Thyroid gland (tissue), 4 donors: ENCODE measurements around the gene WDPCP. TPM values are rescaled to one million over a fixed set of nuclear protein-coding genes. Genes with fewer than 3 reads are reported as not detected.
"Not testable (repeated sequence)": the region's sequence is repeated elsewhere in the genome, so short reads cannot be mapped to it uniquely, and the experiment has no call there.

Experiments used
- DNase-seq, 2 donors: peaks; one replicate each; pipeline ENCODE4 v3.0.0-alpha.2; 2019
- H3K27ac ChIP-seq, 3 donors: fragments of 200-600 bp; sonication (generic); 1 replicate in 2 of 3; 2 replicates in 1 of 3; pipeline ENCODE4 v1.5.1; 2016 to 2019; ENCODE audit warnings: mild to moderate bottlenecking in 1 of 3, moderate library complexity in 1 of 3
- H3K27me3 ChIP-seq: fragments of 200-600 bp; sonication (generic); one replicate; pipeline ENCODE4 v1.5.1; 2019
- H3K36me3 ChIP-seq, 2 donors: fragments of 200-600 bp; sonication (generic); one replicate each; pipeline ENCODE4 v1.5.1; 2016 to 2019
- H3K4me1 ChIP-seq, 2 donors: fragments of 200-600 bp; sonication (generic); one replicate each; pipeline ENCODE4 v1.5.1; 2017 to 2019
- H3K4me3 ChIP-seq, 3 donors: fragments of 200-600 bp; sonication (generic); replicated peaks in 1 of 3; 1 replicate in 2 of 3; 2 replicates in 1 of 3; pipeline ENCODE4 v1.5.1; 2016; ENCODE audit warnings: mild to moderate bottlenecking in 1 of 3
- H3K9me3 ChIP-seq: fragments of 200-600 bp; sonication (generic); one replicate; pipeline ENCODE4 v1.5.1; 2017
- CTCF ChIP-seq, 6 experiments: fragments of 200-600 bp in 3 of 6; fragments of 450-650 bp in 3 of 6; sonication (generic) in 3 of 6; IDR thresholded peaks; one replicate each; pipeline ENCODE4 v1.5.1; 2016 to 2019; ENCODE audit warnings: antibody characterized with exemption in 6 of 6, mild to moderate bottlenecking in 2 of 6, inconsistent platforms in 1 of 6, moderate library complexity in 1 of 6
- POLR2A ChIP-seq, 2 donors: fragments of 450-650 bp; IDR thresholded peaks; one replicate each; pipeline ENCODE4 v1.6.1; 2017; ENCODE audit warnings: antibody characterized with exemption in 2 of 2, mild to moderate bottlenecking in 2 of 2, moderate library complexity in 1 of 2
- WGBS, 2 donors: methylation state at CpG; one replicate each; pipeline ENCODE4 v1.1.5; 2017; 5-methylcytosine and 5-hydroxymethylcytosine counted together
- intact Hi-C: fragments of 100-400 bp; cut with DNase I; formaldehyde crosslinking; loops from one replicate; pipeline ENCODE4 v1.15.1; 2023
- total RNA-seq, 4 donors: library from RNA; depleted of rRNA; stranded (reverse); fragments of >200 nt; gene quantifications; one replicate each; pipeline ENCODE4 v1.2.3, GENCODE V29; 2016

Gene WDPCP
- total RNA-seq, 4 donors from 2014 or later = 18.3 to 33.1 (median 22.0) TPM

DNA sequence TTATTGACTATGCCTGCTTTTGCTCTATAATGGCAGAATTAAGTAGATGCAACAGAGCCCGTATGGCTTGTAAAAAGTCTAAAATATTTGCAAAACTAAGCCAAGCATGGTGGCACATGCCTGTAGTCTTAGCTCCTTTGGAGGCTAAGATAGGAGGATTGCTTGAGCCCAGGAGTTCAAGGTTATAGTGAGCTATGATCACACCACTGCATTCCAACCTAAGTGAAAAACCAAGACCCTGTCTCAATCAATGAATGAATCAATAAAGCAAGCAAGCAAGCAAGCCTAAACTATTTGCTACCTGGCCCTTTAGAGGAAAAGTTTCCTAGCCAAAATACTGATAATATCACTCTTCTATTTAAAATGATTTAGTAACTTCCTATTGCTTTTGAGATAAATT is 277.7 kb downstream of the WDPCP start:
- no peaks in the 10 kb centered on the region for H3K36me3 ChIP-seq
- H3K4me3 ChIP-seq = no peak overlapping the region
- no peak for DNase-seq
- intact Hi-C loops = no loop called here
- TF ChIP-seq CTCF (IDR thresholded peaks at IDR 0.05) (no peak), POLR2A (IDR thresholded peaks at IDR 0.05) (no peak)
- H3K4me1 ChIP-seq = no peaks in the 10 kb centered on the region
- H3K27me3 ChIP-seq = no peaks in the 10 kb centered on the region
- H3K9me3 ChIP-seq = no peaks in the 10 kb centered on the region
- WGBS, 2 donors = 88 to 92% methylated on average over 1 of the region's 1 CpG
- H3K27ac ChIP-seq = no peak overlapping the region

- no peaks in the 10 kb centered on the region for H3K9me3 ChIP-seq
- H3K27ac ChIP-seq = no peak overlapping the region
- intact Hi-C loops = no loop called here
- TF ChIP-seq POLR2A (IDR thresholded peaks at IDR 0.05) (no peak), CTCF (IDR thresholded peaks at IDR 0.05) (no peak)
- DNase-seq = no peak
- no peaks in the 10 kb centered on the region for H3K27me3 ChIP-seq
- H3K36me3 ChIP-seq = no peaks in the 10 kb centered on the region
- no peak overlapping the region for H3K4me3 ChIP-seq
- 95 to 96% methylated on average over 1 of the region's 1 CpG for WGBS, 2 donors
- H3K4me1 ChIP-seq = no peaks in the 10 kb centered on the region
Observed at GRCh38 chr2:63301481-63301880, 286.8 kb downstream of the WDPCP start.

GRCh38 chr2:63300835-63301234 is 287.4 kb downstream of the WDPCP start:
- no peak for DNase-seq
- no peaks in the 10 kb centered on the region for H3K4me1 ChIP-seq
- H3K4me3 ChIP-seq = no peak overlapping the region
- TF ChIP-seq POLR2A (IDR thresholded peaks at IDR 0.05) = no peak
- TF ChIP-seq CTCF (IDR thresholded peaks at IDR 0.05) = no peak
- no peaks in the 10 kb centered on the region for H3K36me3 ChIP-seq
- H3K27me3 ChIP-seq = no peaks in the 10 kb centered on the region
- no peak overlapping the region for H3K27ac ChIP-seq
- H3K9me3 ChIP-seq = no peaks in the 10 kb centered on the region
- intact Hi-C loops = no loop called here
- 96 to 100% methylated on average over 2 of the region's 2 CpGs for WGBS, 2 donors

DNA sequence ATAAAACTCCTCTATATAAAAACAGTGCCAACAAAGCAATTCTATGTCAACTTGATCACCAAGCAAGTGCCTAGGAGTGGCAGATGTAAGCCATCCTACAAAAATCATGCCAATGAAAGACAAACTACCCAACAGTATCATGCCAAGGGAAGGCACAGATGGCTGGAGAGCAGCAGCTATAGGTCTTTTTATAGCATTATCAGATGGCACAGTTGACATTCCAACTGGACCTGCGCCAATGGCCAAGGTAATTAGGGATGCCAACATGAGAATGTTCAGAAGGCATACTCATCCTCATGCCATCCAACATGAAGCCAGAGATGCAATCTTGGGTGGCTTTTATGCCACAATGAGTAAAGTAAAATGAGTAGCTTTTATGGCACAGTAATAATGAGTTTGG is 300.3 kb downstream of the WDPCP start:
- Histone ChIP-seq H3K4me1 (no peaks in the 10 kb centered on the region), H3K36me3 (no peaks in the 10 kb centered on the region), H3K27ac (no peak overlapping the region), H3K4me3 (no peak overlapping the region), H3K9me3 (no peaks in the 10 kb centered on the region), H3K27me3 (no peaks in the 10 kb centered on the region)
- intact Hi-C loops = no loop called here
- WGBS, 2 donors = 100% methylated on average over 1 of the region's 1 CpG
- TF ChIP-seq CTCF (IDR thresholded peaks at IDR 0.05) (no peak), POLR2A (IDR thresholded peaks at IDR 0.05) (no peak)
- no peak for DNase-seq

DNA sequence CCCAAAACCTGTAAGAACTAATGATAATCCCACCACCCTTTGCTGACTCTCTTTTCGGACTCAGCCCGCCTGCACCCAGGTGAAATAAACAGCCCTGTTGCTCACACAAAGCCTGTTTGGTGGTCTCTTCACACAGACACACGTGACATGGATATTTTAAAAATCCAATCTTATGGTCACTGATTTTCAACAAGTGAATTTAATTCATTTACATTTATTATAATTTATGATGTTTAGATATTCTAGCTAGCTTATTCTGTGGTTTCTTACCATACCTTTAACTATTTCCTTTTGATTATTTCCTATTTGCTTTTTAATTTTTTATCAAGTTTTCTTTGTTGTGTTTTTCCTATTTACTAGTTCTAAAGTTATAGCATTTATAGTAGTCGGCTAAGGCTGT is 301.8 kb downstream of the WDPCP start:
- H3K4me3 ChIP-seq, H3K9me3 ChIP-seq, H3K36me3 ChIP-seq, H3K27ac ChIP-seq, H3K27me3 ChIP-seq, H3K4me1 ChIP-seq, intact Hi-C loops, DNase-seq: not testable (repeated sequence)
- 97 to 98% methylated on average over 4 of the region's 4 CpGs for WGBS, 2 donors

GRCh38 chr2:63283273-63283672 is 305.0 kb downstream of the WDPCP start:
- TF ChIP-seq CTCF (IDR thresholded peaks at IDR 0.05) (no peak), POLR2A (IDR thresholded peaks at IDR 0.05) (no peak)
- no peak for DNase-seq
- Histone ChIP-seq H3K9me3 (no peaks in the 10 kb centered on the region), H3K27ac (no peak overlapping the region), H3K36me3 (no peaks in the 10 kb centered on the region), H3K27me3 (no peaks in the 10 kb centered on the region), H3K4me1 (no peaks in the 10 kb centered on the region), H3K4me3 (no peak overlapping the region)
- WGBS, 2 donors = 95 to 97% methylated on average over 6 of the region's 6 CpGs
- intact Hi-C loops = no loop called here
